NCI-H2196 (cell line): ENCODE data around the gene MUC20.

Experiments
- DNase-seq: peaks from one replicate; lab custom pipeline; 2025; ENCODE audit not compliant: unreplicated experiment; lab: John Stamatoyannopoulos, UW

MUC20 gene

DNA sequence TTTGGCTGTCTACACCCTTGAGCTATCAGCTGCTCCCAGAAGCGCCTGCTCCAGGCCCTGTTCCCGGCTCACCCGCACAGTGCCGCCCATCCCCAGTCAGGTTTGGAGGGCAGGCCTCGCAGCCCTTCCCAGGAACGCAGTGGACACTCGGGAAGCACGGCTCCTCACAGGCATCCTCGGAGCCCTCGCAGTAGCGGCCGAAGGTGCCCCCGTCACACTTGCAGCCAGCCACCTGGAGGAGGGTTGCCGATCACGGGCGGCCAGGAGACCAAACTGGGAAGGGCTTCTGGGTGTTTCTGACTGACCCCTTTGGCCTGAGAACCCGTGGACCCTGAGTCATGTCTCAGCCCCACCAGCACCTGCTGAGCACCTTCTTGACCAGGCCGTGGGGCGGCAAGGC lies 33.4 kb downstream of the MUC20 start:
- no peak for DNase-seq

GRCh38 chr3:195754906-195755305 lies 34.1 kb downstream of the MUC20 start:
- DNase-seq, result no peak

DNA sequence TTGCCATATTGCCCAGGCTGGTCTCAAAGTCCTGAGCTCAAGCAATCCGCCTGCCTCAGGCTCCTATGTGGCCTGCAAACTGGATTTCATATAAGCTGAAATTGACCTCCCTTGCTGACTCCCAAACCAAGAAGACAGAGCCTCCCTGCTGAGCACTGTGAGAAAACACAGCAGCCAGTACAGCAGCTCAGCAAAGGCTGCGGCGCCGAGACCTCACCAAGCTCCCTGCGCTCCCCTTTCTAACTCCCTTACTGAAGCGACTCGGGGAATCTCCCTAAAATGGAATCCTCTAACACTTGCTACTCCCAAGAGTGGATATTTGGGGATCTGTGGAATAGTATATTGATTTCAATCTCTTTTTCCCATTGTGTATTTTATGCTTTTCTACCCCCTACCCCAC lies 34.6 kb downstream of the MUC20 start:
- no peak for DNase-seq

DNA sequence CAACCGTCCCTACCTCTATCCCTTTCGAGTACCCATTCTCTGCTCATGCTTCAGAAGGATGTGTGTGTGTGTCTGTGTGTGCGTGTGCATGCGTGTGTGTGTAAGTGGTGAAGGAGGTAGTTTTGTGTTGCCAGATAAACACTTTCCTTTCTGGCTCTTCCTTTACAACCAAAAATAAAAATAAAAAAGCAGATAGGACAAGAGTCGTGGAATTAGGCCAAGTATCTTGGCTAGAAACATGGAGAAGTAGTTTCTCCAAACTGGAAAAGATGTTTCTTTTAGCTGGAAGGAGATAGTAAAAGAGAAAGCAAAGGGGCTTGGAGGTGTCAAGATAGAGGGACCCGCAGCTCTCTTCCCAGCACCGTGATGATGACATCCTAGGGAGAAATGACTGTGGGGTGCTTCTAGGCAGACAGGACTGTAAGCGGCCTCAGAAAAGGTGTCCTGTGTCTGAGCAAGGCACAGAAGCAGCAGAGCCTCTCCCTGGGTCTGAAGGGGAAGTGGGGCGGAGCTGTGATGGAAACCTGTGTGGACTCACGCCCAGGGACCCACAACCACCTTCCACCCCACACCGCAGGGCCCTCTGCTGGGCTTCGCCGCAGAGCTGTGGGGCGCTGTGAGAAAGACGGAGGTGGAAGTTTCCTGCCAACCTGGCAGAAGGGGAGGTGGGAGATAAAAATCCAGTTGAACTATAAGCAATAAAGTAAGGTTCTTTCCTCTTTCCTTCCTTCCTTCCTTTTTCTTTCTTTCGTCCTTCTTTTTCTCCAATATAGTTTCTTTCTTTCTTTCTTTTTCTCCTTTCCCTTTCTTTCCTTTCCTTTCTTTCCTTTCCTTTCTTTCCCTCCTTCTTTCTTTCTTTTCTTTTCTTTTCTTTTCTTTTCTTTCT lies 35.3 kb downstream of the MUC20 start:
- no peak for DNase-seq

DNA sequence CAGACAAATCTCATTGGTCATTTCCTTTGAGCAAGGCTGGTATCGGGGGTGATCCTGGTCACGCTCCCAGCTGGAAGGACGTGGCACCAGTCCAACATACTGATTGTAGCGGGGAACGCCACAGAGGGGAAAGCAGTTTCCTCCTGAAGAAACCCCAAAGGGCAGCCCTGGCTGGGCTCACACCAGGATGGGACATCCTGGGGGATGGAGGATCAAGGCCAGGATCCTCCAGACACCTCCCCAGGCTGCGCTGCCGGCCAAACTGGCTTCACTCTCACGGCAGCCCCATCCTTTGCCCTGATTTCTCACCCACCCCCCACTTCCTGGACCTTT lies 36.6 kb downstream of the MUC20 start:
- no peak for DNase-seq

DNA sequence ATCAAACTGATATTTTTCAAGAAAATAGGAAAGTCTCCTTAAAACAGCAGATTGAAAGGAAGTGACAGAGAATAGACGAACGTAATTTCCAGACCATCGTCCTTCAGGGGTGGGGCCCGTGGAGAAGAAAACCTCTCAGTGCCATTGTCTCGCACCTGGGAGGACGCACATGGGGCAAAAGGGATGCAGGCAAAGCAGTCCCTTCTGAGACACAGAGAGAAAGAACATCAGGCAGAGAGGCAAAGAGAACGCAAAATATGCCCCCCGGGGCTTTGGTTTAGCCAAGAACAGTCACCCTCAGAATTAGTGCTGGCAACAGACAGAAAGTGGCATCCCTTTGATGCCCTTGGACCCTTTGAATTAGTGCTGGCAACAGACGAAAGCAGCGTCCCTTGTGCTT lies 37.0 kb downstream of the MUC20 start:
- no peak for DNase-seq

DNA sequence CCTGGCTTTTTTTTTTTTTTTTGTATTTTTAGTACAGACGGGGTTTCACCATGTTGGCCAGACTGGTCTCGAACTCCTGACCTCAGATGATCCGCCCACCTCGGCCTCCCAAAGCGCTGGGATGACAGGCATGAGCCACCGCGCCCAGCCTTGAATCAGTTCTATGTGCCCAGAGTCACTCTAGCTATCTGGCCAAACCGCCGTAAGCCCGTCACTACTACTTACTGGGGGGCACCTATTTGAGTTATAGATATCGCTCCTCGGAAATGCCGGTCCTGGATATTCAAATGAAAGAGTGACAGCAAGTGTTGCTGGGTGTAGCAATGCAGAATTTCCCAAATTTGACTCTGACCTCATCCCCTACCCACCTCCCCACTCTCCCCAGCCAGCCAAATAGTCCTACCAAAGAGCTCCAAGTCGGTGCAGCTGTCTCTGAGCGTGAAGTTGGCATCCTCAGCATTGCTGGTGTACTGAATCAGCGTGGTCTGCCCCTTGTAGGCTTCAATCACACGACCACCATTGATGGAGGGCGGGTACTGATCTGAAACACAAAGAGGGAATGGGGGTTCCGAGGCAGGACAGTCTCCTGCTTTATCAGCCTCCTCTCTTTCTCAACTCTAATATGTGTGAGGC lies 38.1 kb downstream of the MUC20 start:
- DNase-seq, result no peak

DNA sequence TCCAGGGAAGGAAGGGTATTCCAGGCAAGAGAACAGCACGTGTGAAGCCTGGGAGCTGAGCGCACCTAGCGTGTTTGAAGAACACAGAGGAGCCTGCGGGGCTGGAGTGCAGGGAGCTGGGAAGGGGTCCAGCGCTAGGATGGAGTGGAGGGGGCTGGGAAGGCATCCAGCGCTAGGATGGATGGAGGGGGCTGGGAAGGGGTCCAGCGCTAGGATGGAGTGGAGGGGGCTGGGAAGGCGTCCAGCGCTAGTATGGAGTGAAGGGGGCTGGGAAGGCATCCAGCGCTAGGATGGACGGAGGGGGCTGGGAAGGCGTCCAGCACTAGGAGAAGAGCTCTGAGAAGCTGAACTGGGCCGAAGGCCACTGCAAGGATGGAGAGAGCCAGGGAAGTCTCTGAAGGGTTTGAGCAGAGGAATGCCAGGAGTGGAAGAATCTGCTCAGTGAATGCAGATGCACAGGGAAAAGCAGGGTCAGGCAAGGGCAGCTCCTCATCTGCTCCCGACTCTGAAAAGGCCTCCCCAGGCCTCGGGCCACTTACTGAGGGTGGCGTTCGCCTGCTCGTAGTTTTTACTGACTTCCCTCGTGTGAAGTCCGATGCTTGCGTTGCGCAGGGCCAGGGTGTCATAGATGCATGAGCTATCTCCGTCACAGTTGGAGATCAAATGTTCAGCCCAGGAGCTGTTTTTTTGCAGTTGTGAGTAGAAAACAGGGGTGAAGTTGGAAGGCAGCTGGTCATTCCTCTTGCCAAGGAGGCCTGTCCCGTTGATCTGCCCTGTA lies 39.8 kb downstream of the MUC20 start:
- DNase-seq, result peak; percentile 99

DNA sequence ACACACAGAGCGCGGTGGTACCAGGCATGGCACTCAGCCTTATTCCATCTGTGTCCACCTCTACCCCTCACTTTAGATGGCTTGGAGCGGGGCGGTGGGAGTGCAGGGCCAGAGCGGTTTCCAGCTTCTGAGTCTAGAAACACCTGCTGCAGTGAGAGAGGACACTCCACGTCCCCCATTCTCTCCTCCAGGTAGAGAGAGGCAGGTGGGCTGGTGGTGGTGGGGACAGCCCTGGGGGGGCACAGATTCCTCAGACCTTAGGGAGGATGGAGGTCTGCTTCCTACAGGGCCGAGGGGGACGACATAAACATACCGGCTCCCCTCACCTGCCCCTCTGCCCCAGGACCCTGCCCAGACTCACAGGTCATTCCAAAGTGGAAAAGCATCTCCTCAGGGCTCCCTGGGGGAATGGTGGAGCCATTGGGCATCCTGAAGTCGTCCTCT lies 40.4 kb downstream of the MUC20 start:
- DNase-seq, result no peak

- peak; percentile 61 for DNase-seq
Observed at GRCh38 chr3:195761567-195762248, 40.9 kb downstream of the MUC20 start.

- DNase-seq, result no peak
Observed at GRCh38 chr3:195762249-195762585, 41.4 kb downstream of the MUC20 start.

- no peak for DNase-seq
Observed at GRCh38 chr3:195762611-195763010, 41.8 kb downstream of the MUC20 start.

- DNase-seq, result no peak
Observed at GRCh38 chr3:195763076-195763830, 42.5 kb downstream of the MUC20 start.

DNA sequence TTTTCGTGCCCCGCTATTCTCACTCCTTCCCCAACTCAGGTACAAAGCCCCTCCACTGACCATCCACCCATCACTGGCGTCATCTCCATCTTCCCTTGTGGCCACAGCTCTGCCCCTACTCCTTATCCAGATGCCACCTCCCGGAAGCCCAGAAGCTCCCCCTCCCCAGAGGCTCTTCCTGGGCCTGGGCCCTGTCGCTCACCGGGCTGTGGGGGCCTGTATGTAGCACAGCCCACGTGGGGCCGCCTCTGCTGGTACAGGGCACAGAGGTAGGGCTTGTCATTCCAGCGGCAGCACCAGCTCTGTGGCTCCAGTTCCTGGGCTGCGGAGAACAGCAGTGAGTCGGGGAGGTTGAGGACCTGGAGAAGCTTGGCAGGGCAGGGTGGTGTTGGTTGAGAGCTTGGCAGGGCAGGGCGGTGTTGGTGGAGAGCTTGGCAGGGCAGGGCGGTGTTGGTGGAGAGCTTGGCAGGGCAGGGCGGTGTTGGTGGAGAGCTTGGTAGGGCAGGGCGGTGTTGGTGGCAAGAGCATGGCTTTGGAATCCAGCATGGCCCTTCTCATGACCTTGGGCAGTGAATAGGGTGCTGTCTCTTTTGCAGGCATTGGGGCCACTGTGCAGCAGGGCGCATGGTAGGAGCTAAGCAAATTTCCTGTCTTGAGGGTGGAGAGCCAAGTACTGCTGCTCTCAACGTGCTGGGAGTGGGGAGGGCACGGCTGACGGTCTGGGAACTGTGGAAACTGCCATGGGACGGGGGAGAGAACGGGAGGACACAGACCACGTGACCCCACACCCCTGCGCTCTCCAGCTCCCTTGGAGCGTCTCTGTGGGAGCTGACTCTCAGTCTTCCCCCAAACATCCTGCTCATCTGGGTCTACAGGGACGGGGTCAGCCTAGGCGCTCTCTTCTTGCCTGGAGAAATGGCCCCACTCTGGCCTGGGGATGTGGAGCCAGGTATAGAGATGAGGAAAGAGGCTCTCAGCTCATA lies 43.4 kb downstream of the MUC20 start:
- DNase-seq, result no peak

GRCh38 chr3:195764961-195765706 lies 44.4 kb downstream of the MUC20 start:
- no peak for DNase-seq

DNA sequence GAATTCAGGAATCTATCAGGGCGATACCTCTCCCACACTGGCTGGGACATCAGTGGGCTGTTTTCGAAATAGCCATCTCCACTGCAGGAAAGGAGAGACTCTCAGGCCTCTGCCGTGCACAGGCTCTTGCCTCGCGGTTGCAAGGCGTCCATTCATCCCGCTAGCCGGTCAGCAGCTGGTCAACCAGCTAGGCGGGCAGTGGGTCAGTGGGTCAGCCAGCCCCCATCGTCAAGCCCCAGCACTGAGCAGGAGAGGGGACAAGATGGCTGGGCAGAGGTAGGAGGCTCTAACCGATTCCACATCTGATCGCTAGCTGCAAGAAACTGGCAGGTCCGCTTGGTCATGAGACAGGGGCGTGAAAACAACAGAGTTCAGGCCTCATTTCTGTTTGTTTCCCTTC lies 45.9 kb downstream of the MUC20 start:
- no peak for DNase-seq

DNA sequence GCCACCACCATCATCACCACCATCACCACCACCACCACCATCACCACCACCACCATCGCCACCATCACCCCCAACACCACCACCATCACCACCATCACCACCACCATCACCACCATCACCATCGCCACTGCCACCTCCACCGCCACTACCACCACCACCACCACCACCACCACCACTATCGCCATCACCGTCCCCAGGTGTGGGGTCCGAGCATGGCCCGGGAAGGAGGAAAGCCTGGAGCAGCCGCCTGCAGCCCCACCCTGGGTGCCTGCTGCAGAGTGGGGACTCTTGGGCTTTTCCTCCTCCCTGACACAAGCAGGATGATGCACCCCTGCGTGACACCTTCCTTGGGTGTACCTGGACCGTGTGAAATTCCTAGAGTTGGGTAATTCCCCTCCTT lies 47.0 kb downstream of the MUC20 start:
- no peak for DNase-seq

GRCh38 chr3:195768414-195768813 lies 47.6 kb downstream of the MUC20 start:
- no peak for DNase-seq

DNA sequence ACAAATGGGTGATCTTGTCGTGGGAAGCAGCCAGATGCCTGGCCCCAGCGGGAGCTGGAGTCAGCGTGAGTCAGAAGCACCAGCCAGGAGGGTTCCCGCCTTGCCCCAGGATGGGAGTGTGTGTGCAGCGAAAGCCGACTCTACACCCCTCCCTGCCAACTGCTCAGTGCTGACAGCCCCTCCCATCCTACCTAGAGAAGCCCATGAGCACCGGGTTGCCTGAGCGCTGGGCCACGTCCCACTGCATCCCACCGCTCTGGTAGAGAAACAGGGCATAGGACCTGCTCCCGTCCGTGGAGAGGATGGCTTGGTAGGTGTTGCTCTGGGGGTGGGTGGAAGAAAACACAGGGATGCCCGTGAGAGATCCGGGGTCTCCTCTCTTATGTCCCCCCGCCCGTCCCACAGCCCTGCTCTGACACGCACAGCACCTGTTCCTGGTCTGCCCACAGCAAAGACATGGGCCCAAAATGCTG lies 48.1 kb downstream of the MUC20 start:
- no peak for DNase-seq
